Progenitor cell of endocrine pancreas (in vitro differentiated cells): ENCODE data around the gene MACF1. TPM values are rescaled to one million over a fixed set of nuclear protein-coding genes. Genes with fewer than 3 reads are reported as not detected.

Experiments
- DNase-seq: peaks from one replicate; pipeline ENCODE4 v3.0.0; 2021; ENCODE audit warnings: low spot score; ENCODE audit not compliant: unreplicated experiment
- H3K27ac Mint-ChIP-seq: 2 replicates; pipeline ENCODE4 v1.8.0; 2021; ENCODE audit warnings: mild to moderate bottlenecking, moderate library complexity, mixed read lengths
- H3K27me3 Mint-ChIP-seq: 2 replicates; pipeline ENCODE4 v1.8.0; 2021; ENCODE audit warnings: mixed read lengths
- H3K36me3 Mint-ChIP-seq: 2 replicates; pipeline ENCODE4 v1.8.0; 2022; ENCODE audit warnings: mixed read lengths; ENCODE audit not compliant: insufficient read depth
- H3K4me1 Mint-ChIP-seq: 2 replicates; pipeline ENCODE4 v1.8.0; 2021; ENCODE audit warnings: low read depth, mixed read lengths
- H3K4me3 Mint-ChIP-seq: 2 replicates; pipeline ENCODE4 v1.8.0; 2021; ENCODE audit warnings: low read depth, mild to moderate bottlenecking, moderate library complexity, mixed read lengths
- H3K9me3 Mint-ChIP-seq: 2 replicates; pipeline ENCODE4 v1.8.0; 2021; ENCODE audit warnings: low read depth, mixed read lengths
- total RNA-seq: library from RNA; stranded (reverse); gene quantifications from 2 replicates; pipeline ENCODE4 v1.2.1, GENCODE V29; 2021
- TF ChIP-seq, protein P1 (sequence below): fragments of 200-600 bp; sonication (generic); IDR thresholded peaks from one replicate; pipeline ENCODE4 v1.5.0; 2021; ENCODE audit warnings: antibody characterized with exemption, mild to moderate bottlenecking; ENCODE audit not compliant: unreplicated experiment

MACF1 gene
- total RNA-seq, 1 donor from 2014 or later, result 241 TPM

- H3K36me3 Mint-ChIP-seq, result peaks cover 2% of the 10 kb centered on the region
- TF ChIP-seq, protein P1, sequence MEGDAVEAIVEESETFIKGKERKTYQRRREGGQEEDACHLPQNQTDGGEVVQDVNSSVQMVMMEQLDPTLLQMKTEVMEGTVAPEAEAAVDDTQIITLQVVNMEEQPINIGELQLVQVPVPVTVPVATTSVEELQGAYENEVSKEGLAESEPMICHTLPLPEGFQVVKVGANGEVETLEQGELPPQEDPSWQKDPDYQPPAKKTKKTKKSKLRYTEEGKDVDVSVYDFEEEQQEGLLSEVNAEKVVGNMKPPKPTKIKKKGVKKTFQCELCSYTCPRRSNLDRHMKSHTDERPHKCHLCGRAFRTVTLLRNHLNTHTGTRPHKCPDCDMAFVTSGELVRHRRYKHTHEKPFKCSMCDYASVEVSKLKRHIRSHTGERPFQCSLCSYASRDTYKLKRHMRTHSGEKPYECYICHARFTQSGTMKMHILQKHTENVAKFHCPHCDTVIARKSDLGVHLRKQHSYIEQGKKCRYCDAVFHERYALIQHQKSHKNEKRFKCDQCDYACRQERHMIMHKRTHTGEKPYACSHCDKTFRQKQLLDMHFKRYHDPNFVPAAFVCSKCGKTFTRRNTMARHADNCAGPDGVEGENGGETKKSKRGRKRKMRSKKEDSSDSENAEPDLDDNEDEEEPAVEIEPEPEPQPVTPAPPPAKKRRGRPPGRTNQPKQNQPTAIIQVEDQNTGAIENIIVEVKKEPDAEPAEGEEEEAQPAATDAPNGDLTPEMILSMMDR, result no peak
- no peak overlapping the region for H3K27ac Mint-ChIP-seq
- H3K9me3 Mint-ChIP-seq, result no peaks in the 10 kb centered on the region
- no peaks in the 10 kb centered on the region for H3K27me3 Mint-ChIP-seq
- no peak for DNase-seq
- peaks cover 41% of the 10 kb centered on the region for H3K4me1 Mint-ChIP-seq
- no peak overlapping the region for H3K4me3 Mint-ChIP-seq
Observed at GRCh38 chr1:39181311-39181710, 23.2 kb upstream of the MACF1 start.

DNA sequence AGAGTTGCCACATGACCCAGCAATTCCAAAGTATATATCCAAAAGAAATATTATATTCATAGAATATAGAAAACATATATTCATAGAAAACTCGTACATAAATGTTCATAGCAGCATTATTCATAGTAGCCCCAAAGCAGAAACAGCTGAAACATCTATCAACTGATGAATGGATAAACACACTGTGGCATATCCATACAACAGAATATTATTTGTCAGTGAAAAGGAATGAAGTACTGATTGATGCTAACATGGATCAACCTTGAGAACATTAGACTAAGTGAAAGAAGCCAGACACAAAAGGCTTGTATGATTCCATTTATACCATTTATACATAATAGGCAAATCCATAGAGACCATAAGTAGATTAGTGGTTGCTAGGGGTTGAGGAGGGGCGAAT is 21.7 kb upstream of the MACF1 start:
- Mint-ChIP-seq H3K4me1 (peaks cover 32% of the 10 kb centered on the region), H3K9me3 (no peaks in the 10 kb centered on the region), H3K27ac (peak overlapping the region; percentile 33), H3K4me3 (no peak overlapping the region), H3K27me3 (no peaks in the 10 kb centered on the region), H3K36me3 (peaks cover 2% of the 10 kb centered on the region)
- no peak for DNase-seq
- TF ChIP-seq, protein P1, result no peak

GRCh38 chr1:39183503-39184353 is 20.8 kb upstream of the MACF1 start:
- TF ChIP-seq, protein P1, result peak; percentile 47
- peaks cover 24% of the 10 kb centered on the region for H3K4me1 Mint-ChIP-seq
- DNase-seq, result no peak
- H3K36me3 Mint-ChIP-seq, result peaks cover 2% of the 10 kb centered on the region
- H3K27ac Mint-ChIP-seq, result peak overlapping the region; percentile 70
- no peaks in the 10 kb centered on the region for H3K9me3 Mint-ChIP-seq
- H3K4me3 Mint-ChIP-seq, result no peak overlapping the region
- H3K27me3 Mint-ChIP-seq, result no peaks in the 10 kb centered on the region

DNA sequence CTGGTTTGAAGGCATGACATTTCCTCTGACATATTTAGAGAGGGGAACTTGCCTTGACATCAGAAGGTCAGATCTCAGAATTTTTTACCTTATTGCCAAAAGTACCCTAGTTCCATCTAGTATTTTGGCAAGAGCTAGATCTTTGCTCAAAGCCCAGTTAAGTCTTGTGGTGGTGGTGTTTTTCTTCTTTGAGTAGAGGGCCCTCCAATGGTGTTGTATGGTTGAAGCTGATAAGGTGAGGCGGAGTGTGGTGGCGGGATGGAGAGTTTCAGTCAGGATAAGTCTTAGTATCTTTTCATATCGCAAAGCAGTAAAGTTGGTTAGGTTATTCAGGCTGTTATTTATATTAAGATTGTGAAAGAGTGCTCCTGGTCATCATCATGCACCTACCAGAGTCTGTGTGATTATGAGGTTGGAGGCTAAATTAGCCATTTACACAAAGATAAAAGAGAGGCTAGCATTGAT is 20.1 kb upstream of the MACF1 start:
- H3K4me3 Mint-ChIP-seq, result no peak overlapping the region
- no peaks in the 10 kb centered on the region for H3K27me3 Mint-ChIP-seq
- TF ChIP-seq, protein P1, result no peak
- H3K36me3 Mint-ChIP-seq, result peaks cover 2% of the 10 kb centered on the region
- H3K4me1 Mint-ChIP-seq, result peaks cover 23% of the 10 kb centered on the region
- peak overlapping the region; percentile 70 for H3K27ac Mint-ChIP-seq
- no peaks in the 10 kb centered on the region for H3K9me3 Mint-ChIP-seq
- no peak for DNase-seq

DNA sequence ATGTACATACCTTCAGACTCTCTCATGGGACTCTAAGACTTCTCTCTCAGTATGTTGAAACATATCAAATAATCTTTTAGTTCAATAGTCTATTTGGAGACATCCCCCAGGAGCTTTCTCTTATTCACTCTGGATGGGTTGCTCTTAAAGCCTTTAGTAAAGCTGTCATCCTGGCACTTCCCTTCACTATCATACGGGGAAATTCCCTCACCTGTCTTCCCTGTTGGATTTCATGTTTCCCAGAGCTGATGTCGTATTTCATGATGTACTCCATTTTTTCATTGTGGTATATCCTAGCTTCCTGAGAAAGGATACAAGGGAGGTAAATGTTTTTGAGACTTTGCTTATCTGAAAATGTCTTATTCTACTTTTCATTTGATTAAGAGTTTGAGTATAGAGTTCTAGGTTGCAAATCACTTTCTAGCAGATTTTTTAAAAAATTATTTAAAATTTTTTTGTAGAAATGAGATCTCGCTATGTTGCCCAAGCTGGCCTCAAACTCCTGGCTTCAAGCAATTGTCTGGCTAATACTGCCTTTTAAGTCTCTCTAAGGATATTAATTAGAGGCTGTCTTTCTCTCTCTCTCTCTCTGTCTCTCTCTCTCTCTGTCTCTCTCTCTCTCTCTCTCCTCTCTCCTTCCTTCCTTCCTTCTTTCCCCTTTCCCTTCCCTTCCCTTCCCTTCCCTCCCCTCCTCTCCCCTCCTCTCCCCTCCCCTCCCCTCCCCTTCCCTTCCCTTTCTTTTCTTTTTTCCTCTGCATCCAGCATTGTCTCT is 17.0 kb upstream of the MACF1 start:
- Mint-ChIP-seq H3K36me3 (no peaks in the 10 kb centered on the region), H3K4me3 (no peak overlapping the region), H3K27ac (peak overlapping the region; percentile 67), H3K27me3 (no peaks in the 10 kb centered on the region), H3K9me3 (no peaks in the 10 kb centered on the region), H3K4me1 (peaks cover 42% of the 10 kb centered on the region)
- DNase-seq, result no peak
- TF ChIP-seq, protein P1, result no peak
